Urothelium cell line (cell line): ENCODE measurements around the gene ZNF683.
"Not testable (repeated sequence)": the region's sequence is repeated elsewhere in the genome, so short reads cannot be mapped to it uniquely, and the experiment has no call there.

Experiments used
- DNase-seq: peaks from one replicate; pipeline ENCODE4 v3.0.0; 2011; ENCODE audit warnings: low spot score, mixed read lengths
- FAIRE-seq: peaks from 2 replicates; lab custom pipeline; 2011; peaks lifted over from hg19 to GRCh38; lab: Jason Lieb, UNC

ZNF683 gene

GRCh38 chr1:26340047-26340481, 32.5 kb downstream of the ZNF683 start:
- FAIRE-seq (peak; percentile 52), DNase-seq (no peak)

- FAIRE-seq (no peak), DNase-seq (no peak)
These were observed 33.9 kb downstream of the ZNF683 start for GRCh38 chr1:26338670-26339069.

DNA sequence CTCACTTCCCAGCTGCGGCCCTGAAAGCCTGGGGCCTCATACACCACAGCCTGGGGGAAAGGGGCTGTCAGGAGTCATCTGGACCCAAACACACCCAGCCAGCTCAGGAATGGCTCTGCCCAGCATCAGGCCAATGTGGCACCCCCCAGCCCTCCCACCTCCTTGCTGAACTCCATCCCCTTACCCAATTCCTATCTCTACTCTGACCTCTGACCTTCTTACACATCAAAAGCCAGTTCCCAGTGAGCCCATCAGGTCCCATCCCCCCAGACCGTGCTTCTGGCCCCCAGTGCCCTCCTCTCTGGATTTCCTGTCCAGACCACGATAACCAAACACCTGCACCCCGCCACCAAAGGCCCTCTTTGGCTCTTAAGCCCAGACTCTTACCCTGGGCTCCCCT, 34.9 kb downstream of the ZNF683 start:
- no peak for FAIRE-seq
- DNase-seq = no peak

- FAIRE-seq = no peak
These were observed 35.4 kb downstream of the ZNF683 start for GRCh38 chr1:26337206-26337535.

GRCh38 chr1:26336477-26337205, 35.9 kb downstream of the ZNF683 start:
- DNase-seq (peak; percentile 94), FAIRE-seq (peak; percentile 37)

More at GRCh38 chr1:26337206-26337535, 35.4 kb downstream of the ZNF683 start:
- DNase-seq = no peak

- DNase-seq (no peak), FAIRE-seq (no peak)
These were observed 36.6 kb downstream of the ZNF683 start for GRCh38 chr1:26335774-26336476.

- not testable (repeated sequence) for DNase-seq, FAIRE-seq
These were observed 39.2 kb downstream of the ZNF683 start for GRCh38 chr1:26333312-26333711.

DNA sequence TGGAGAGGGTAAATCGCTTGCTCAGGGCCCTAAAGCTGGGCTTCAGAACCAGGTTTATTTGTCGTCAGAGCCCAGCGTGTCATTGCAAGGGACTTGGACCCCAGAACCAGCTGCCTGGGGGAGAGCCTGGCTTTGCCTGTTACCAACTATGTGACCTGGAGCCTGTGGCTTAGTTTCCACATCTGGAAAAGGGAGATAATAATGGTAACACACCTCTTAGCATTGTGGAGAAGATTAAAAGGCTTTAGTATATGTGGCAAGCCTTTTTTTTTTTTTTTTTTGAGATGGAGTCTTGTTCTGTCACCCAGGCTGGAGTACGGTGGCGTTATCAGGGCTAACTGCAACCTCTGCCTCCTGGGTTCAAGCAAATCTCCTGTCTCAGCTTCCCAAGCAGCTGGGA, 42.3 kb downstream of the ZNF683 start:
- no peak for DNase-seq
- FAIRE-seq = no peak

DNA sequence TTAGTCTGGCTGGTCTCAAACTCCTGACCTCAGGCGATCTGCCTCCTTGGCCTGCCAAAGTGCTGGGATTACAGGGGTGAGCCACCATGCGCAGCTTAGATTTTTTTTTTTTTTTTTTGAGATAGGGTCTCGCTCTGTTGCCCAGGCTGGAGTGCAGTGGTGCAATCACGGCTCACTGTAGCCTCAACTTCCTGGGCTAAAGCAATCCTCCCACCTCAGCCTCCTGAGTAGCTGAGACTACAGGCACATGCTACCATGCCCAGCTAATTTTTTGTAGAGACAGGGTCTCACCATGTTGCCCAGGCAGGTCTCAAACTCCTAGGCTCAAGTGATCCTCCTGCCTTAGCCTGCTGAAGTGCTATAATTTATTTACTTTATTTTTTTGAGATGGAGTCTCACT, 43.2 kb downstream of the ZNF683 start:
- FAIRE-seq, DNase-seq: not testable (repeated sequence)

GRCh38 chr1:26328597-26328996, 44.0 kb downstream of the ZNF683 start:
- DNase-seq (no peak), FAIRE-seq (no peak)

DNA sequence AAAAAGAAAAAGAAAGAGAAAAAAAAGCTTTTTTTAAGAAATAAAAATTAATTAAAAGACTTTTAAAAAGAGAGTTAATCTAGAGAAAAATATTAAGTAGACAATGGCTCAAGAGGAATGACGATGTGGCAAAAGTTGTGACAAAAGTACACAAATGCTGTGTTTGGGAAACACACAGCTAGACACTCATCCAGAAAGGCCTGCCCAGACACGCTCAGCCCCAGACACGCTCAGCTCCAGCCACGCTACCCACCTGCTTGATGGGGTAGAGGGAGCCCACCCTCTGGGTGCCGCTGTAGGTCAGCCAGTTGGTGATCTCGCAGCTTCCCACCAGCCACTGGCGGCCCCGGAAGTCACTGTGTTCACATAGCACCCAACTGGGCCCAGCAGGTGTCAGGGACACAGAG, 44.6 kb downstream of the ZNF683 start:
- DNase-seq (no peak), FAIRE-seq (no peak)

DNA sequence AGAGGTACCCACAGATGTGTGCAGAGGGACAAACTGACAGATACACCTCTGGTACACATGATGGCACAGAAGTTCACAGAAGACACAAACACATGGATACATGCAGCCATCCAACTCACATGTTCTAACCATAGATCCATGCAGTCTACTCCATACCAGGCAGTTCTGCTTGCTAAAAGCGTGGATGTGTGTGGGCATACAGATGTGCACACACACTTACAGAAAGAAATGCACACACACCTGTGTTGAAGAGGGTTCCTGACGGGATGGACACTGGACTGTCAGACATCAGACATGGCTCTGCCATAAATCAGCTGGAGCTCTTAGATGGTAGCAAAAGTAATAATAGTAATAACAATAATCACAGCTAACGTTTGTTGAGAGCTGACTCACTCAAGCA, 48.0 kb downstream of the ZNF683 start:
- FAIRE-seq (no peak), DNase-seq (no peak)

- DNase-seq (no peak), FAIRE-seq (no peak)
These were observed 49.2 kb downstream of the ZNF683 start for GRCh38 chr1:26323382-26323781.

GRCh38 chr1:26322042-26322331, 50.6 kb downstream of the ZNF683 start:
- DNase-seq (no peak), FAIRE-seq (no peak)

DNA sequence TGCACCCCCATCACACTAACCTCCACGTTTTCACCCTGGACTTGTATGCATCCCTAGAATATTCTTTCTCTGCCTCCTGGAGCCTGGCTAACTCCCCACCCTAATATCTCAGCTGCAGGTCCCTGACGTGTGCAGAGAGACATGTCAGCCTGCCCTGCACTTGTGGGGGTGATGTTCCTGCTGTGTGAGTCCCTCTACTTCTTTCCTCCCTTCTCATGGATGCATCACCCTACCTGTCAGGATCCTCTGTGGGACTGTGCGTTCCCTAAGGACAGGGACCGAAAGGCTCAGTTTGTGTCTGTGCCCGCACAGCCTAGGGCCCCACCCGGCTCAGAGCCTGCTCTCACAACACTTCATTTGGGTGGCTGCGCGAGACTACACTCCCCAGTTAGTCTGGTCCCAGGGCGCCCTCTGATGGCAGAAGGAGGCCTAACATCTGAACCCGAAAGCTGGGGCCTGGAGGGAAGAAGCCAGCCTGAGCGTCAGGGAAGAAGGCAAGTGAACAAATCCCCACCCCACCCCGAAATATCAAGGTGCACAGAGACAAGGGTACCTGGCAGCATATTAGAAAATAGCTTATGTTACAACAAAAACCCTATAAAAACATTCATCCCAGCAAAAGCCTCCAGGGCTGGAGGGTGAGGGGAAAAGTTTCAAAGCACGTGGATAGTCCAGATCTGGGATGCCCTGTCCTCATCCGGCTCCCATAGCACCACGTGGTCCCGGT, 51.1 kb downstream of the ZNF683 start:
- peak; percentile 17 for FAIRE-seq
- peak; percentile 82 for DNase-seq

DNA sequence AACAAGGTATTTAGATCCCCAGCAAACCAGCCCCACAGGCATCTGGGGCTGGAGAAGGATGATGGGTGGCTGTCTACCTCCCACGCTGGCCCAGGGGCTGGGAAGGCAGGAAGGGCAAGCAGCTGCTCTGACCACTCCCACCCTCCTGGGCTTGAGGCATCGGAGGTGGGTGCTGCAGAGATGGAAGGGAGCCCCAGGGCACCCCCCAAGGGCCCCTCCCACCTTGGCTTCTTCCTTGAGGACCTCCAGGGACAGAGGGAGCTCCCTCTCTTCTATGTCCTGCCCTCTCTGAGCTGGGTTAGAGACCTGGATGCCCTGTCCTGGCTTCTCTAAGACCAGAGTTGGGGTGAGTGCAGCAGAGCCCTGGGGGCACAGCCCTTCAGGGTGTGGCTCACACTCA, 51.7 kb downstream of the ZNF683 start:
- FAIRE-seq = no peak
- DNase-seq = no peak

- FAIRE-seq = no peak
- DNase-seq = no peak
These were observed 54.0 kb downstream of the ZNF683 start for GRCh38 chr1:26318338-26319064.

DNA sequence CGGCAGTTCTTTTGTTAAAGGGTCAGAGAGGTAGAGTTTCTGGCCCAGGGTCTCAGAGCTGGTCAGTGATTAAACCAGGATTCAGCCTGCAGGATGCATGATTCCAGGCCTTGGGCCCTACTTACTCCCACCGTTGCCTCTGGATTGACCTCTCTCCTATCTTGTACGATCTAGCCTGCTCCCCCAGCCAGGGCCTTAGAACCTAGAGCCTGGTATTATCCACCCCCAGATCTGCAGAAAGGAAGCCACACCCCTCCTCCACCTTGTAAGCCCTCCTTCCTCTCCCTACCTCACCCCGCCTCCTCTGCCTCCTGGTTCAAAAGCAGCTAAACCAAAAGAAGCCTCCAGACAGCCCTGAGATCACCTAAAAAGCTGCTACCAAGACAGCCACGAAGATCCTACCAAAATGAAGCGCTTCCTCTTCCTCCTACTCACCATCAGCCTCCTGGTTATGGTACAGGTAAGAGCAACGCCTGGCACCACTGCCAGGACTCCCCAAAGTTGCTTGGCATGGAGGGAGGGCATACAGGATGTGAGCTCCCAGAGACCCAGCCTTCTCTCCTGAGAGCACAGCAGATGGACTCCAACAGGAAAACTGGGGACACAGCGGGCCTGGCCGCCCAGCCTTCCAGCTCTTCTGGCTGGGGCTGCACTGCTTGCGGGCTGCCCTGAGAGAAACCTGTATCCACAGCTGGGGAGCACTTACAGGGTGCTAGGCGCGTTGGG, 54.8 kb downstream of the ZNF683 start, which contains the start of gene CD52:
Gene CD52, plus strand, starts transcription at position 347 of the 726 bp plus-strand sequence. Its CDS starts 60 bp downstream, at position 407.
- FAIRE-seq (no peak), DNase-seq (no peak)

DNA sequence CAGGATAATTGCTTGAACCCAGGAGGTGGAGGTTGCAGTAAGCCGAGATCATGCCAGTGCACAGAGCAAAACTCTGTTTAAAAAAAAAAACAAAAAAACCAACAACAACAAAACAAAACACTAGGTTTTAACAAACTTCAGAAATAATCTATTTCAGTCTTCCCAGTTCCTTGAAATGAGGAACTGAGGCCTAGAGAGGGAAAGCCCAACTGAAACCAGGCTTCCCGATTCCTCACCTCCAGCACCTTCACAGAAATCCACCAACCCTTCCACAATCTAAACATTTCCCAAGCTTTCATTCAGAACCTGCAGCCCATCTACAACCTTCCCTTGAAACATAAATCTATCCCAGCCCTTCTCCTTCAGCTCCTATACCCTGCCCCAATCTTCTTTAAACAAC, 55.4 kb downstream of the ZNF683 start:
- FAIRE-seq (no peak), DNase-seq (no peak)
